HepG2 (cell line): ENCODE results near the gene NINL. TPM values are rescaled to one million over a fixed set of nuclear protein-coding genes. Genes with fewer than 3 reads are reported as not detected.

Experiments
- ATF3 ChIP-seq: sonication (generic); formaldehyde crosslinking; IDR thresholded peaks from 2 replicates; pipeline ENCODE4 v1.4.0; 2020; ENCODE audit warnings: missing genetic modification reagents
- BCL6 ChIP-seq: IDR thresholded peaks from 2 replicates; pipeline ENCODE4 v1.6.1; 2016; ENCODE audit warnings: missing genetic modification reagents, missing compliant biosample characterization
- DDIT3 ChIP-seq: sonication (generic); formaldehyde crosslinking; IDR thresholded peaks from 2 replicates; pipeline ENCODE4 v1.4.0; 2020; ENCODE audit warnings: mild to moderate bottlenecking, missing genetic modification reagents
- DMAP1 ChIP-seq: IDR thresholded peaks from 2 replicates; pipeline ENCODE4 v1.6.1; 2016
- E2F5 ChIP-seq: sonication (generic); formaldehyde crosslinking; conservative IDR thresholded peaks from 2 replicates; pipeline ENCODE4 v1.4.0; 2020; ENCODE audit warnings: missing genetic modification reagents
- HIC2 ChIP-seq: sonication (generic); formaldehyde crosslinking; IDR thresholded peaks from 2 replicates; pipeline ENCODE4 v1.9.0; 2022; ENCODE audit warnings: low read depth, missing genetic modification reagents
- IRF9 ChIP-seq: sonication (generic); formaldehyde crosslinking; IDR thresholded peaks from 2 replicates; pipeline ENCODE4 v1.8.0; 2022; ENCODE audit warnings: missing genetic modification reagents, mild to moderate bottlenecking, borderline replicate concordance
- KDM2A ChIP-seq: sonication (generic); formaldehyde crosslinking; IDR thresholded peaks from 2 replicates; pipeline ENCODE4 v1.4.0; 2020; ENCODE audit warnings: low read depth, missing genetic modification reagents, borderline replicate concordance
- MLX ChIP-seq: IDR thresholded peaks from 2 replicates; pipeline ENCODE4 v1.6.1; 2016
- NR2F2 ChIP-seq: IDR thresholded peaks from 2 replicates; pipeline ENCODE4 v1.6.1; 2012; ENCODE audit warnings: low read depth, inconsistent platforms, borderline replicate concordance
- RBM39 ChIP-seq: fragments of 200-400 bp; formaldehyde crosslinking; IDR thresholded peaks from one replicate; pipeline ENCODE4 v1.6.1; 2018; ENCODE audit warnings: antibody characterized with exemption, mild to moderate bottlenecking, low read depth, low read length; ENCODE audit not compliant: poor library complexity, severe bottlenecking
- REL ChIP-seq: sonication (generic); formaldehyde crosslinking; conservative IDR thresholded peaks from 2 replicates; pipeline ENCODE4 v1.8.0; 2022; ENCODE audit warnings: mild to moderate bottlenecking, missing genetic modification reagents, moderate library complexity
- SOX5 ChIP-seq: IDR thresholded peaks from 2 replicates; pipeline ENCODE4 v1.6.1; 2016; ENCODE audit warnings: borderline replicate concordance
- TBL1XR1 ChIP-seq: fragments of 150-350 bp; IDR thresholded peaks from 2 replicates; pipeline ENCODE4 v1.6.1; 2014; ENCODE audit warnings: borderline replicate concordance, low read length; ENCODE audit not compliant: partially characterized antibody
- TMF1 ChIP-seq: sonication (generic); formaldehyde crosslinking; IDR thresholded peaks from 2 replicates; pipeline ENCODE4 v1.8.1; 2022; ENCODE audit warnings: low read depth, missing genetic modification reagents
- ZBTB2 ChIP-seq: sonication (generic); formaldehyde crosslinking; IDR thresholded peaks from 2 replicates; pipeline ENCODE4 v1.8.0; 2022; ENCODE audit warnings: low read depth, missing genetic modification reagents
- ZBTB25 ChIP-seq: IDR thresholded peaks from 2 replicates; pipeline ENCODE4 v1.6.1; 2018; ENCODE audit warnings: missing genetic modification reagents
- ZFAT ChIP-seq: sonication (generic); formaldehyde crosslinking; conservative IDR thresholded peaks from 2 replicates; pipeline ENCODE4 v1.8.1; 2023; ENCODE audit warnings: missing genetic modification reagents, inconsistent platforms
- ZNF253 ChIP-seq: sonication (generic); formaldehyde crosslinking; IDR thresholded peaks from 2 replicates; pipeline ENCODE4 v1.8.0; 2022; ENCODE audit warnings: mild to moderate bottlenecking, missing genetic modification reagents, borderline replicate concordance
- ZNF468 ChIP-seq: sonication (generic); formaldehyde crosslinking; IDR thresholded peaks from 2 replicates; pipeline ENCODE4 v1.8.0; 2022; ENCODE audit warnings: mild to moderate bottlenecking, moderate library complexity, missing genetic modification reagents
- ZNF589 ChIP-seq: sonication (generic); formaldehyde crosslinking; conservative IDR thresholded peaks from 2 replicates; pipeline ENCODE4 v1.8.0; 2022; ENCODE audit warnings: mild to moderate bottlenecking, moderate library complexity, missing genetic modification reagents
- ZNF678 ChIP-seq: sonication (generic); formaldehyde crosslinking; IDR thresholded peaks from 2 replicates; pipeline ENCODE4 v1.4.0; 2020; ENCODE audit warnings: mild to moderate bottlenecking, missing genetic modification reagents
- ZNF777 ChIP-seq: sonication (generic); formaldehyde crosslinking; IDR thresholded peaks from 2 replicates; pipeline ENCODE4 v1.4.0; 2020; ENCODE audit warnings: missing genetic modification reagents
- polyA plus RNA-seq, 8 experiments: library from polyadenylated mRNA; depleted of rRNA in 3 of 8; stranded (reverse) in 7 of 8; unstranded in 1 of 8; fragments of >200 nt; fragmentation: Illumina TruSeq in 4 of 8; extraction: Trizol in 4 of 8; gene quantifications; 2 replicates each; pipeline versions ENCODE4 v1.2.1 to v1.2.3, GENCODE V29; 2011 to 2016; ENCODE audit warnings: low read depth in 4 of 8, missing spikeins in 1 of 8, mixed read lengths in 1 of 8; ENCODE audit not compliant: insufficient read depth in 1 of 8
- total RNA-seq, 5 experiments: library from RNA; depleted of rRNA; stranded (reverse); fragments of >200 nt; fragmentation: Illumina TruSeq; extraction: Trizol; gene quantifications; 2 replicates each; pipeline ENCODE4 v1.2.3, GENCODE V29; 2016; ENCODE audit warnings: low read depth in 1 of 5

The NINL gene
- total and polyA plus RNA-seq, 2 of the 13 experiments (the other 11 are each of a cell fraction or from before 2014, with no cell fraction given): 32.3 to 34.3 TPM

GRCh38 chr20:25553819-25554296, 31.5 kb downstream of the NINL start (continued):
- TF ChIP-seq NR2F2: no peak
- TF ChIP-seq ZNF777 (CRISPR knock-in tag): no peak
- no peak for TF ChIP-seq ZBTB25 (CRISPR knock-in tag)
- TF ChIP-seq ZFAT (CRISPR knock-in tag): no peak
- TF ChIP-seq REL (CRISPR knock-in tag): no peak
- TF ChIP-seq ZNF468 (CRISPR knock-in tag): no peak
- TF ChIP-seq SOX5 (CRISPR knock-in tag): no peak
- TF ChIP-seq ZNF589 (CRISPR knock-in tag): no peak
- no peak for TF ChIP-seq ZBTB2 (CRISPR knock-in tag)
- TF ChIP-seq ZNF678 (CRISPR knock-in tag): no peak
- TF ChIP-seq E2F5 (CRISPR knock-in tag): no peak
- no peak for TF ChIP-seq ATF3 (CRISPR knock-in tag)
- TF ChIP-seq BCL6 (CRISPR knock-in tag): peak; percentile 48; the same call in 1 of the 2 replicates
- no peak for TF ChIP-seq RBM39
- TF ChIP-seq IRF9 (CRISPR knock-in tag): peak; percentile 60; the same call in 1 of the 2 replicates
- TF ChIP-seq MLX (CRISPR knock-in tag): no peak
- TF ChIP-seq DDIT3 (CRISPR knock-in tag): no peak
- no peak for TF ChIP-seq DMAP1 (CRISPR knock-in tag)
- TF ChIP-seq HIC2: no peak
- no peak for TF ChIP-seq TMF1 (CRISPR knock-in tag)
- 0 out of 2 replicates have a peak, but pooled peaks have one; percentile 12 for TF ChIP-seq KDM2A (CRISPR knock-in tag)
- TF ChIP-seq ZNF253: no peak
- no peak for TF ChIP-seq TBL1XR1
